Umbilical cord (tissue), 2 donors: ENCODE data around the gene WDR70. TPM values are rescaled to one million over a fixed set of nuclear protein-coding genes. Genes with fewer than 3 reads are reported as not detected.
"Not testable (repeated sequence)": the region's sequence is repeated elsewhere in the genome, so short reads cannot be mapped to it uniquely, and the experiment has no call there.

Experiments used
- DNase-seq: peaks from one replicate; pipeline ENCODE4 v3.0.0-alpha.2; 2015; ENCODE audit warnings: low spot score
- total RNA-seq: library from RNA; depleted of rRNA; stranded (reverse); fragments of >200 nt; gene quantifications from one replicate; pipeline ENCODE4 v1.2.3, GENCODE V29; 2014; ENCODE audit warnings: low replicate concordance; ENCODE audit not compliant: insufficient read depth

WDR70 gene
- total RNA-seq, result 17.3 TPM

DNA sequence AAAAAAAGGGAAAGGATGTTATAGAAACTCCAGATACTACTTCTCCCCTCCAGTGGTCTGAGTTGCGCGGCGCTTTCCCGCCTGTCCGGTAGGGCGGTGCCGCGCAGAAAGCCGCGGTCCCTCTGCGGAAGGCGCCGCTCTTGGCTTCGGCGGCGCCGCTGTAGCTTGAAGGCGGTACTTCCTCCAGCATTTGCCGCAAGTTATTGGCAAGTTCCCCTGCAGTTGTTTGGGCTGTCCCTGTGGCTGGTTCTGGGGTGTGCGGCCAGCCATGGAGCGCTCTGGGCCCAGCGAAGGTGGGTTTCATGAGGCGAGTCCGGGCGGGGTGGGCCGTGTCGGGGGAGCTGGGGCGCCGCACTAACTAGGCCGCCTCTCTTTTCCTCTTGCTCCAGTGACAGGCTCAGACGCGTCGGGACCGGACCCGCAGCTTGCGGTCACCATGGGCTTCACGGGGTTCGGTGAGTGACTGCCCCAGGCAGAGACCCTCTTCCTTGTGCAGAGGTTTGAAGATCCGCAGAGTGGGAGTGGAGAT lies at the start of gene WDR70:
TSS of gene WDR70 (plus strand) at position 219 of the 529 bp plus-strand sequence. CDS start at position 269, 50 bp downstream.
- DNase-seq, result peak; percentile 92

DNA sequence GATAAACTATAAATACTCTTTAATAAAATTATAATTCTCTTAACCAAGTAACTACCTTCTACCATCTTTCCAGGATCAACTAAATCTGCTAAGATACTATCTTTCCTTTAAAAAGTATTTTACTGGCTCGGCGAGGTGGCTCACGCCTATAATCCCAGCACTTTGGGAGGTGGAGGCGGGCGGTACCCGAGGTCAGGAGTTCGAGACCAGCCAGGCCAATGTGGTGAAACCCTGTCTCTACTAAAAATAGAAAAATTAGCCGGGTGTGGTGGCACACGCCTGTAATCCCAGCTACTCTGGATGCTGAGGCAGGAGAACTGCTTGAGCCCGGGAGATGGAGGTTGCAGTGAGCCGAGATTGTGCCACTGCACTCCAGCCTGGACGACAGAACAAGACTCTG lies 44.4 kb upstream of the WDR70 start:
- DNase-seq, result not testable (repeated sequence)

GRCh38 chr5:37342741-37343140 lies 36.4 kb upstream of the WDR70 start:
- DNase-seq, result not testable (repeated sequence)

- DNase-seq, result no peak
Observed at GRCh38 chr5:37355161-37355560, 24.0 kb upstream of the WDR70 start.

GRCh38 chr5:37370550-37370863 lies 8.6 kb upstream of the WDR70 start:
- DNase-seq, result no peak

DNA sequence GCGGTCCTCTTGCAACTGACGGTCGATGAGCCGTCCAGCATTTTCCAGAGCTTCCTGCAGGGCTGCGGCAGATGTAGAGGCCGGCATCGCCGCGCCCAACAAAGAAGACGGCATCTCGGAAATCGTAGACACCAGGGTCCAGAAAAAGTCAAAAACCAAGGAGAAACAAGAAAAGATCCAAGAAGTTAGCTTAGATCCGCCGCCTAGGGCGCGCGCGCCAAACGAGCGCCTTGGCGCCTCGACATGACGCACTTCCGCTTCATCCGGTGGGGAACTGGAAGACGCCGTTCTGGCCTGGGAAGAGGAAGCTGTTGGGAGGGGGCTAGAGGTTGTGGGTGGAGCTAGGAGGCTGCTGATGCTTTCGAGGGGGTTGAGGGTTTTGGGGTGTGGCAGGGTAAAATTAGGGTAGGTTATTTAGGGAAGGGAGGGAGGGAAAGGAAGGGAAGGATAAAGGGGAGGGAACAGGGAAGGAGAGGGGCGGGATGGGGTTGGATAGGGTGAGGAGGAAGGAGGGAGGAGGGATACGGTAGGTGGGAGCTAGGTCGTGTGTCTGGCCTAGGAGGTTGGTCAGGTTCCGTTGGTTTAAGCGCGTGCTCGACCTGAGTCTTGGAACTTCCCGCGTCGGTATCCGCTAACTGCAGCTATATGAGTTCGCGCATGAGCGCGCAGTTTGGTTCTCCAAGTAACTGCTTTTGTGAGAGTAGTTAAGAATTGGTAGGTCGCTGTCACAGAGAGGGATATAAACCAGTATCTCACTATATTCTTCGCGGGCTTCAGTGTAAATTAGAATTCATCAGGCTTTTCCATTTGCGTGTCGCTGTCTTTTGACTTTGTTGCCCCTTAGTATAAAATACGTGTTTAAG lies 8.0 kb upstream of the WDR70 start, which contains the start of gene NUP155:
TSS of gene NUP155 (minus strand) at position 243 of the 863 bp plus-strand sequence. CDS start at position 114, 129 bp downstream.
- peak; percentile 98 for DNase-seq

- no peak for DNase-seq
Observed at GRCh38 chr5:37375091-37375490, 4.0 kb upstream of the WDR70 start.

GRCh38 chr5:37378066-37378465 lies 1.1 kb upstream of the WDR70 start:
- DNase-seq, result not testable (repeated sequence)

GRCh38 chr5:37391591-37391990 lies 12.5 kb downstream of the WDR70 start:
- no peak for DNase-seq

DNA sequence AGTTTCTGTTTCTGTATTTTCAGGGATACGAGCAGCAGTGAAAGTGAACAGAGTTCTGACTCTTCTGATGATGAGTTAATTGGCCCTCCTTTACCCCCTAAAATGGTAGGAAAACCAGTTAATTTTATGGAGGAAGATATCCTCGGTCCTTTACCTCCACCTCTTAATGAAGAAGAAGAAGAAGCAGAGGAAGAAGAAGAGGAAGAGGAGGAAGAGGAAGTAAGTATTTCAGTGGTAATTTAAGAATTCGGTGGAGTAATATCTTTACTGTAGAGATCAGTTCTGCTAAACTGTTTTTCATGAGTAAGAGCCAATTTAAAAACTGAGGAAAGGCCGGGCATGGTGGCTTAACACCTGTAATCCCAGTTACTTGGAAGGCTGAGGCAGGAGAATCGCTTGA lies 17.2 kb downstream of the WDR70 start:
- no peak for DNase-seq

GRCh38 chr5:37400501-37400900 lies 21.4 kb downstream of the WDR70 start:
- no peak for DNase-seq

- no peak for DNase-seq
Observed at GRCh38 chr5:37412515-37412914, 33.4 kb downstream of the WDR70 start.

DNA sequence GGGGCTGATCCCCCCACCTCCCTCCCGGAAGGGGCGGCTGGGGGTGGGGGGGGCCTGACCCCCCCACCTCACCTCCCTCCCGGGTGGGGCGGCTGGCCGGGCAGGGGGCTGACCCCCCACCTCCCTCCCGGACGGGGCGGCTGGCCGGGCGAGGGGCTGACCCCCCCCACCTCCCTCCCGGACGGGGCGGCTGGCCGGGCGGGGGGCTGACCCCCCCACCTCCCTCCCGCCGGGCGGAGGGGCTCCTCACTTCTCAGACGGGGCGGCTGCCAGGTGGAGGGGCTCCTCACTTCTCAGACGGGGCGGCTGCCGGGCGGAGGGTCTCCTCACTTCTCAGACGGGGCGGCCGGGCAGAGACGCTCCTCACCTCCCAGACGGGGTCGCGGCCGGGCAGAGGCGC lies 36.3 kb downstream of the WDR70 start:
- DNase-seq, result not testable (repeated sequence)

- no peak for DNase-seq
Observed at GRCh38 chr5:37417347-37417746, 38.2 kb downstream of the WDR70 start.

GRCh38 chr5:37424441-37424840 lies 45.3 kb downstream of the WDR70 start:
- no peak for DNase-seq

GRCh38 chr5:37428044-37428443 lies 48.9 kb downstream of the WDR70 start:
- DNase-seq, result no peak

DNA sequence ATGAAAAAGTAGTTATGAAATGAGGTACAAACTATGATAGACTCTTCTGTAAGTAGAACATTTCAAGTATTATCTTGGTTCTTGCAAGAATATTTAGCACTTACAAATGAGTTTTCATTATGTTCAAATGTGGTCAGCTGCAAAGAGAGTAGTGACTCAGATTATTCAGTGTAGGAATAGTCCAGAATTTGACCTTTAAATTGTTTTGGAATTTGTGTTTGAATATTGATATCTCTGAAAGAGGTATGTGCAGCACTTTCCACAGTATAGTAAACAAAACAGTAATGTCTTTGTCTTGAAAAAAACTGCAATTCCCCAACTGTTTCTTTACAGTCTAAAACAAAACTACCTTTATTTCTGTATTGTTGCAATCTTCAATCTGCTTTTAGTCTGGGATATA lies 56.1 kb downstream of the WDR70 start:
- DNase-seq, result no peak

DNA sequence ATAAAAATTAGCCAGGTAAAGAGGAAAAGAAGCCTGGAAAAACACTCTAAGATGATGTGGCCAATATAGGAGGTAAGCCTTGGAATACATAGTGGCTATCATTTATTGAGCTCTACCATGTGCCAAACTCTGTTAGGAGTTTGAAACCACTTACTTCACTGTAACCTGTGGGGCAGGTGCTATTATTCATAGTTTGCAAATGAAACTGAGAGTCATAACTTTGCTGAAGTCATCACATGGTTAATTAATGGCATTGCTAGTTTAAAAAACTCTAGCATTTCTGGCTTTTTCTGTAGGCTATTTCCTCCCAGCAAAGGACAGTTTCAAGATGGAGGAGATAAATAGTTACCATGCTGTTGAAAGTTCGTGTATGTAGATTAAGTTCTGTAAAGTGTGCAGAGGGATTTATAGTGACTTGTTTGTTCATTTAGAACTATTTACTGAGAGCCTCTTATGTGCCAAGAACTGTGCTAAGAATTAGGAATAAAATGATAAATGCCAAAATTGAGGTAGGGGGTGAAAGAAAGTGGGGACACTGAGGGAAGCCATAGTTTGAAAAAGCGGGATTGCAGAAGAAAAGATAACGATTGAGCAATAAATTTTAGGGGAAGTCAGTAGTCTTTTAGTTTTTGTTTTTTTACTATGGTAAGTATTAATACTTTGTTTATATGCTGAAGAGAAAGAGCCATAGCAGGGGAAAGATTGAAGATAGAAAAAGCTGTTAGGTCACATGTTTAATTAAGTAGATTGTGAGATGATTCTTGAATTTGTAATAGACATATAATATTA lies 57.2 kb downstream of the WDR70 start:
- DNase-seq, result no peak

DNA sequence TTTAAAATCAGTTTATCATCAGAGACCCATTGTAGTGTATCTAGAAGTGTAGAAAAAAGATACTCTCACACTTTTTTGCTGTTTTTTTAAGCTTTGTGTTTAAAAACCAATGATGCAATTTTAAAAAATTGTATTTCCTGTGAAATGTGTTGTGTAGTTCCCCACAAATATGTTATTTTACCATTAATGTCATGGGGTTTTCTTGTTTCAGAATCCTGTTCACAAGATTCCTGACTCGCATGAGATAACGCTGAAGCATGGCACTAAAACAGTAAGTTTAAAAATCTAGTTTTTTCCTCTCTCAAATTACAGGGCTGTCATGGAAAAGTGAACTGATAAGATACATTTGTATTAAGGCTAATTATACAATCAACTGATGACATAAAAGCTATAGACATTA lies 58.6 kb downstream of the WDR70 start:
- DNase-seq, result no peak

DNA sequence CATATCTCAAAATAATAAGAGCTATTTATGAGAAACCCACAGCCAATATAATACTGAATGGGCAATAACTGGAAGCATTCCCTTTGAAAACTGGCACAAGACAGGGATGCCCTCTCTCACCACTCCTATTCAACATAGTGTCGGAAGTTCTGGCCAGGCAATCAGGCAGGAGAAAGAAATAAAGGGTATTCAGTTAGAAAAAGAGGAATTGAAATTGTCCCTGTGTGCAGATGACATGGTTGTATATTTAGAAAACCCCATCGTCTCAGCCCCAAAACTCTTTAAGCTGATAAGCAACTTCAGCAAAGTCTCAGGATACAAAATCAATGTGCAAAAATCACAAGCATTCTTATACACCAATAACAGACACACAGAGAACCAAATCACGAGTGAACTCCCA lies 66.7 kb downstream of the WDR70 start:
- not testable (repeated sequence) for DNase-seq

DNA sequence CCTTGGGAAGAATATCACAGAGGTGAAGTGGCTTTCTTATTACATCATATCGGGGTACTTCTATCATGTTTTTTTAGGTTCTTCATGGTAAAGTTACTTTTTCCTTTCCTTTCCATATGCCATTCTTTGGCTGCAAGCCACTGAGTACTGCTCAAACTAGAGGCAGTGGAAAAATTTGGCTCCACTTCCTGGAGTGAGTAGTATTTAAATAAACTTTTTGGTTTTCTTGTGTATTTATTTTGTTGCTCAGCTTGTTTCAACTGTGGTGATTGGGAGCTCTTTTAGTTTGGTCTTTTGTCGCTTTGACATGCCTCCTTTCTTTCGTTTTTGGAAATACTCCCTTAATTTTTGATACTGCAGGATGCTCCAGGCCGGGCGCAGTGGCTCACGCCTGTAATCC lies 69.8 kb downstream of the WDR70 start:
- DNase-seq, result no peak

GRCh38 chr5:37451991-37452390 lies 72.9 kb downstream of the WDR70 start:
- DNase-seq, result not testable (repeated sequence)
